GM10847 (cell line): Measurements from ENCODE around the gene ZNF574.
A peak's percentile ranks its signal among the peaks of the same experiment; 100 is the strongest.

Source experiments
- POLR2A ChIP-seq: IDR thresholded peaks from 2 replicates; pipeline ENCODE4 v1.6.1; 2011; ENCODE audit not compliant: insufficient read length; ENCODE audit errors: extremely low read depth

Gene ZNF574

DNA sequence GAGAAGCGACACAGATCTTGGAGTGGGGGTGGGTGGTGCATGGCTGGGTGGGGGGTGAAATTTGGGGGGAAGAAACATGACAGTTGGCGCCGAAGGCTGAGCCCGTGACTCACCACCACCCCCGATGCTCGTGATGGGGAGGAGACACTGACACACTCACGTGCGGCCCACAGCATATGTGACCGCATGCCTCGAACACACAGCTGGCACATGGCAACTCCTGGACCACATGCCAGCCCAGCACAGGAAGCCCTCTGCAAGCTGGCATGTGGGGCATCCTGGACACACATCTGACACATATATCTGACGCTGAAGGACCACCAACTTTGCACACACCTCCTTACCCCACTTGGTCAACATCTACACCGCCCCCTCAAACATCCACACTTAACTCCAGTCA lies 4.7 kb upstream of the ZNF574 start:
- TF ChIP-seq POLR2A = no peak

DNA sequence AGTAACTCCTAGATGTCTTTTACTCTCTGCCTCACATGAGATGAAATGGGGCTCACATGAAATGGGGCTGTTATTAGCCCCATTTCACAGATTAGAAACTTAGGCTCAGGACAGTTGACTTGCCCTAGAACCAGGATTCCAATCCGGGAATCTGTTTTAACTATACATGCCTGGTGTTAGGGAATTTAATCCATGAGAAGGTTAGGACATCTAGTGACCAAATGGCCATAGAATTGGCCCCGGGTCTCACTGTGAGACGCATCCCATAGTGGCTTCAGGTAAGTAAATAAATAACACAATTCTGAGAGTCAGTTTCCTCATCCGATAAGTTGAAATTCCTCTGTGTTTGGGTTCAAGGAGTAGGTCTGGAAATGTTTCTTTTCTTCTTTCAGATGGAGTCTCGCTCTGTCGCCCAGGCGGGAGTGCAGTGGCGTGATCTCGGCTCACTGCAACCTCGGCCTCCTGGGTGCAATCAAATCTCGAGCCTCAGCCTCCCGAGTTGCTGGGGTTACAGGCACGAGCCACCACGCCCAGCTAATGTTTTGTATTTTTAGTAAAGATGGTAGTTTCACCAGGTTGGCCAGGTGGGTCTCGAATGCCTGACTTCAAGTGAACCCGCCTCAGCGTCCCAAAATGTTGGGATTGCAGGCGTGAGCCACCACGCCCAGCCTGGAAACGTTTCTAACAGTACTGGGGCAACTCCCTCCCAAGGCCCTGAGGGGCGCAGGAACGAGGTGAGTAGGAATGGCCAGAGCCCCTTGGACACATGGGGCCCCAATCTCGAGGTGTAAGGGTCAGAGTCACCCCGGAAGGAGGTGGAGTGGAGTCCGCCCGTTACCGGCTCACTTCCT lies 1.2 kb upstream of the ZNF574 start:
- peak; percentile 13 for TF ChIP-seq POLR2A

GRCh38 chr19:42075364-42075615 lies 676 bp upstream of the ZNF574 start:
- no peak for TF ChIP-seq POLR2A

DNA sequence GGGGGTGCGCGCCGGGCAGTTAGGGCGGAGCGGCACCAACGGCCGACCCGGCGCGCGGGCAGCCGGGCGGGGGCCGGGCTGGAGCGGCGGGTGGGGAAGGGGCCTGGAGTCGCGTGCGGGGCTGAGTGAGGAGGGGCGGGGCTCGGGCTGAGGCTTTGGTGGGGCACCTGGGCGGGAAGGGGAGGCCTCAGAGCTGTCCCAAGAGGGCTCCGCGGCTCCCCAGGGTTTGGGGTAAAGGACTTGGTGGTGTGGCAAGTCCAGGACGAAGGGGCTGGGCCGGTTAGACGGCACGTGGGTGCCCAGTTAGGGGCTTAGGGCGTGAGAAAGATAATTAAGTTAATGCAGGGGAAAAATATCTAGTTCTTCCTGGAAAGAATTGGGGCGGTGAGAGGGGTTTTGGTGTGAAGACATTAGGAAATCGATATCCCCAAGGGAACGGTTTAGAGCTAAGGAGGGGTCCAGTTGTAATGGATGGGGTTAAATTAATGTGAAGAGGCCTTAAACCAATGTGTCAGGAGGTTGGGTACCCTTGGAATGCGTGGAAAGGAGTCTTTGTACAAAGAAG lies 496 bp downstream of the ZNF574 start:
- no peak for TF ChIP-seq POLR2A

- TF ChIP-seq POLR2A = no peak
Measured at GRCh38 chr19:42078058-42078457, 2.1 kb downstream of the ZNF574 start.

GRCh38 chr19:42078538-42079275 lies 2.7 kb downstream of the ZNF574 start:
- no peak for TF ChIP-seq POLR2A

- no peak for TF ChIP-seq POLR2A
Measured at GRCh38 chr19:42079276-42079669, 3.3 kb downstream of the ZNF574 start.

- TF ChIP-seq POLR2A = no peak
Measured at GRCh38 chr19:42079886-42080763, 4.2 kb downstream of the ZNF574 start.

- TF ChIP-seq POLR2A = no peak
Measured at GRCh38 chr19:42080764-42081375, 4.9 kb downstream of the ZNF574 start.

- no peak for TF ChIP-seq POLR2A
Measured at GRCh38 chr19:42081584-42082203, 5.7 kb downstream of the ZNF574 start.

GRCh38 chr19:42083537-42083936 lies 7.6 kb downstream of the ZNF574 start:
- TF ChIP-seq POLR2A = no peak

GRCh38 chr19:42086188-42086736 lies 10.3 kb downstream of the ZNF574 start:
- TF ChIP-seq POLR2A = peak; percentile 20

DNA sequence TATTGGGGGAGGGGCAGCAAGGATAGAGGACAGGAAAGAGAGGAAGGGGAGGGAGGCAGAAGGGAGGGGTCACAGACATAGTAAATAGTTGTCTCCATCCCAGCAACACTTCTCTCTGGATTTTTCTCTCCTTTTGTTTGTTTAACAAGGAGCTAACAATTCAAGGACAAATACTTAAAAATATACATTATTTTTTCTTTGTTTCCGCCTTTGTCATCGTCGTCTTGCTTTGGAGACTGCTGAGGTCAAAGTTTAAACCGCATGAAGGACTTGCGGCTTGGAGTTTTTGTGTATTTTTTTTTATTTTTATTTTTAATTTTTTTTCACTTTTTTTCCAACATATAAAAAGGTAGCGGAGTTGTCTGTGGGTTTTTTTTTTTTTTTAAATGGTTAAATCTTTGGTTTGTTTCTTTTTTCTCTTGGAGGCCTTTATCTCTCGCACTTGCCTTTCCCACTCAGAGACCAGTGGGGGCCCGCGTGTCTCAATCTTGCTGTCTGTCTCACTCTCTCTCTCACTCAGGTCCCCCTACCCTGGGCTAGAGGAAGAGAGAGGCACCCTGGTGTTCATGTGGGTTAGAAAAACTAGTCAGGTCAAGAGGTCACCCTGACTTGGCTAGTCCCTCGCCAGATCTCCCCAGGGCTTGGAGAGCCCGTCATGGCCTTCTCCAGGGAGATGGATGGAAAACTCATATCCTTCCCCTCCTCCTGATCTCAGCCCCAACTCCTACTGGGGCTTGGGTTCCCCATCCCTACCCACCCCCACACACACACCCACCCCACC lies 11.0 kb downstream of the ZNF574 start:
- TF ChIP-seq POLR2A = no peak
